ENCODE data around the gene MIOS. TPM values are rescaled to one million over a fixed set of nuclear protein-coding genes. Genes with fewer than 3 reads are reported as not detected.

The MIOS gene
- total RNA-seq, 1 experiment from 2014 or later = 18.6 TPM

DNA sequence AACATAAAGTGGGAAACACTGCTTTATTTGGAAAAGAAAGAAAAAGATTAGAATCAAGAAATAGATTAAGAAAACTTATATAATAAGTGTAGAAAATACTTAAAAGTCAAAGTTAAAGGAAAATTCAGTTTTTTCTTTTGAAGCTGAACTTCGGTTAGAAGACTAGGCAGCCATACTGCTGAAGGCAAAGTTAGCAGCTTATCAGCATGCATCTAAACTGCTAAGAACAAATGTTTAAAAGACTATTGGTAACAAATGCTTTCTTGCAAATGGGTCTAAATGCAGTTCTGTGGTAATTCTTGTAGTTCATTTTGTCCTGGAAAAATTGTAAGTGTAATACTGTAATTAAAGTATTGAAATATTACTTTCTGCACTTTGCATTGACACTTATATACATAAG lies 18.0 kb downstream of the MIOS start:
- CTCF ChIA-PET = no interaction called here

DNA sequence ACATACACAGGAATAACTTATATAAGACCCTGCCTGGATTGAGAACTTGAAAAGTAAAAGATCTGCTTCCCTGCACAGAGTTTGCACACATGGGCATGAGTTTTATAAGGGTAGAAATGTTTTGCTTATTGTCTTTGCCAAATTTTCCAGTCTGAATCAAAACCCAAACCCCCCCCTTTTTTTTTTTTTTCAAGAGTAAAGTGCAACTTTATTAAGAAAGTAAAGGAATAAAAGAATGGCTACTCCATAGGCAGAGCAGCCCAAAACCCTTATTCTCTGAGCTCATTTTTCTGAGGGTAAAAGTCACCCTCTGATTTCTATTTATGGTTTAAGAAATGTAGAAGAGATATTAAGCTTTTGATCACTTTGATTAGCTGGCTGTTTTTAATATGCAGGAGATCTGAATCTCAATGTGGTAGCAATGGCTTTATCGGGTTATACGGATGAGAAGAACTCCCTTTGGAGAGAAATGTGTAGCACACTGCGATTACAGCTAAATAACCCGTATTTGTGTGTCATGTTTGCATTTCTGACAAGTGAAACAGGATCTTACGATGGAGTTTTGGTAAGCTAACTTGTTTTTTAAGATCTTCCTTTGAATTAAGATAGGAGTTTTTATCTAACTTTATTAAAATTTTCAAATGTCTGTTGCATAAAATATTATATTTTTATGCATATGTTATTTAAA lies 18.7 kb downstream of the MIOS start:
- H3K9ac ChIP-seq (ENCODE audit: low read length) = no peak overlapping the region
- ChIA-PET CTCF (interaction anchor here (0.7 kb wide), 1 partner anchor 153 kb away, joined by 4 read pairs; no protein-coding TSS in a partner anchor), POLR2A (ENCODE audit: unreplicated experiment) (no interaction called here)
- no peak overlapping the region for H3K27ac ChIP-seq (ENCODE audit: low read length)
- no peak overlapping the region for H3K4me2 ChIP-seq (ENCODE audit: low read length)
- no peaks in the 10 kb centered on the region for H3K27me3 ChIP-seq (ENCODE audit: low read length)
- no peak for ATAC-seq
- no peaks in the 10 kb centered on the region for H3K79me2 ChIP-seq (ENCODE audit: low read length)
- no peak overlapping the region for H2AFZ ChIP-seq (ENCODE audit: low read length)
- intact Hi-C loops (cut with micrococcal nuclease) = no loop called here
- no peaks in the 10 kb centered on the region for H3F3A ChIP-seq (ENCODE audit: low read length, unreplicated experiment)
- H3K9me2 ChIP-seq (replicated peaks; ENCODE audit: low read length) = no peaks in the 10 kb centered on the region
- DNase-seq = no peak
- no peaks in the 10 kb centered on the region for H4K20me1 ChIP-seq (ENCODE audit: low read length)
- H3K36me3 ChIP-seq (ENCODE audit: low read depth, low read length) = no peaks in the 10 kb centered on the region
- TF ChIP-seq EZH2 (IDR thresholded peaks at IDR 0.05; ENCODE audit: low read length, unreplicated experiment) (no peak), EZH2phosphoT487 (IDR thresholded peaks at IDR 0.05; ENCODE audit: borderline replicate concordance, low read length) (no peak)
- TF ChIP-seq, protein P1, sequence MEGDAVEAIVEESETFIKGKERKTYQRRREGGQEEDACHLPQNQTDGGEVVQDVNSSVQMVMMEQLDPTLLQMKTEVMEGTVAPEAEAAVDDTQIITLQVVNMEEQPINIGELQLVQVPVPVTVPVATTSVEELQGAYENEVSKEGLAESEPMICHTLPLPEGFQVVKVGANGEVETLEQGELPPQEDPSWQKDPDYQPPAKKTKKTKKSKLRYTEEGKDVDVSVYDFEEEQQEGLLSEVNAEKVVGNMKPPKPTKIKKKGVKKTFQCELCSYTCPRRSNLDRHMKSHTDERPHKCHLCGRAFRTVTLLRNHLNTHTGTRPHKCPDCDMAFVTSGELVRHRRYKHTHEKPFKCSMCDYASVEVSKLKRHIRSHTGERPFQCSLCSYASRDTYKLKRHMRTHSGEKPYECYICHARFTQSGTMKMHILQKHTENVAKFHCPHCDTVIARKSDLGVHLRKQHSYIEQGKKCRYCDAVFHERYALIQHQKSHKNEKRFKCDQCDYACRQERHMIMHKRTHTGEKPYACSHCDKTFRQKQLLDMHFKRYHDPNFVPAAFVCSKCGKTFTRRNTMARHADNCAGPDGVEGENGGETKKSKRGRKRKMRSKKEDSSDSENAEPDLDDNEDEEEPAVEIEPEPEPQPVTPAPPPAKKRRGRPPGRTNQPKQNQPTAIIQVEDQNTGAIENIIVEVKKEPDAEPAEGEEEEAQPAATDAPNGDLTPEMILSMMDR (conservative IDR thresholded peaks at IDR 0.05; ENCODE audit: low read depth, low read length) = no peak
- no peaks in the 10 kb centered on the region for H3K4me1 ChIP-seq (ENCODE audit: insufficient read depth, low read length)
- no TSS peak for BruUV-seq (replicated peaks)
- no peaks in the 10 kb centered on the region for H3K9me3 ChIP-seq (ENCODE audit: low read length)
- H3K4me3 ChIP-seq (ENCODE audit: low read length) = no peak overlapping the region

More for the DNA sequence above, 18.0 kb downstream of the MIOS start:
- Histone ChIP-seq H3K9ac (ENCODE audit: low read length) (no peak overlapping the region), H3K9me3 (ENCODE audit: low read length) (no peaks in the 10 kb centered on the region), H3K4me2 (ENCODE audit: low read length) (no peak overlapping the region), H3F3A (ENCODE audit: low read length, unreplicated experiment) (no peaks in the 10 kb centered on the region), H3K79me2 (ENCODE audit: low read length) (no peaks in the 10 kb centered on the region), H3K9me2 (replicated peaks; ENCODE audit: low read length) (no peaks in the 10 kb centered on the region), H3K4me3 (ENCODE audit: low read length) (no peak overlapping the region), H3K27me3 (ENCODE audit: low read length) (no peaks in the 10 kb centered on the region), H3K27ac (ENCODE audit: low read length) (no peak overlapping the region), H3K36me3 (ENCODE audit: low read depth, low read length) (no peaks in the 10 kb centered on the region), H2AFZ (ENCODE audit: low read length) (no peak overlapping the region), H4K20me1 (ENCODE audit: low read length) (no peaks in the 10 kb centered on the region), H3K4me1 (ENCODE audit: insufficient read depth, low read length) (no peaks in the 10 kb centered on the region)
- BruUV-seq (replicated peaks) = no TSS peak
- ATAC-seq (no peak), DNase-seq (no peak)
- TF ChIP-seq, protein P1 (conservative IDR thresholded peaks at IDR 0.05; ENCODE audit: low read depth, low read length) = no peak
- no peak for TF ChIP-seq EZH2phosphoT487 (IDR thresholded peaks at IDR 0.05; ENCODE audit: borderline replicate concordance, low read length)
- no peak for TF ChIP-seq EZH2 (IDR thresholded peaks at IDR 0.05; ENCODE audit: low read length, unreplicated experiment)
- intact Hi-C loops (cut with micrococcal nuclease) = no loop called here
- POLR2A ChIA-PET (ENCODE audit: unreplicated experiment) = no interaction called here

DNA sequence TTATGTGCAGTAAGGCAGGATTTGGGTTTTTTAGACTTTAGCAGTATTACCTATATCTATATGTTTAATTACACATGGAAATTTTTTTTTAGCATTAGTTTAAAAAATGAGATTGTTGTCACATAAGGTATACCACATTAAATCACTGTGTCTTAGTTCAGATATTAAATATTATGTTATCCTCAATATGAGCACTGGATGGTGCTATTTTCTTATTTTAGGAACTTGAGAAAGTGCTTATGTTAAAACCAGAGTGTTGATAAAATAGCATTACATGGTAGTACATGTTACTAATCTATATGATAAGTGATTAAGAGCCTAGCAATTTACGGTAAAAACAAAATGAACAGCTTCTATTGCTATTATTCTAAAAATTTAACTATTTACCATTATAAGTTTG lies 28.8 kb downstream of the MIOS start:
- H3K9me2 ChIP-seq (replicated peaks; ENCODE audit: low read length) = no peaks in the 10 kb centered on the region
- no peak for TF ChIP-seq EZH2 (IDR thresholded peaks at IDR 0.05; ENCODE audit: low read length, unreplicated experiment)
- TF ChIP-seq, protein P1 (conservative IDR thresholded peaks at IDR 0.05; ENCODE audit: low read depth, low read length) = peak; percentile 63
- BruUV-seq (replicated peaks) = no TSS peak
- H3K36me3 ChIP-seq (ENCODE audit: low read depth, low read length) = peaks cover 7% of the 10 kb centered on the region; the same call in 1 of the 2 replicates
- no peaks in the 10 kb centered on the region for H3K4me1 ChIP-seq (ENCODE audit: insufficient read depth, low read length)
- no peak overlapping the region for H2AFZ ChIP-seq (ENCODE audit: low read length)
- H3K27me3 ChIP-seq (ENCODE audit: low read length) = no peaks in the 10 kb centered on the region
- H3K4me3 ChIP-seq (ENCODE audit: low read length) = no peak overlapping the region
- H3K4me2 ChIP-seq (ENCODE audit: low read length) = no peak overlapping the region
- no peak overlapping the region for H3K27ac ChIP-seq (ENCODE audit: low read length)
- ATAC-seq (peak; percentile 61), DNase-seq (peak; percentile 62)
- no peaks in the 10 kb centered on the region for H3K9me3 ChIP-seq (ENCODE audit: low read length)
- intact Hi-C loops (cut with micrococcal nuclease) = loop anchor here (1.0 to 10.0 kb wide), 7 partner anchors 85 to 701 kb away; no protein-coding TSS in a partner anchor
- no peaks in the 10 kb centered on the region for H3K79me2 ChIP-seq (ENCODE audit: low read length)
- H3K9ac ChIP-seq (ENCODE audit: low read length) = no peak overlapping the region
- CTCF ChIA-PET = no interaction called here
- H4K20me1 ChIP-seq (ENCODE audit: low read length) = no peaks in the 10 kb centered on the region
- H3F3A ChIP-seq (ENCODE audit: low read length, unreplicated experiment) = no peaks in the 10 kb centered on the region
- POLR2A ChIA-PET (ENCODE audit: unreplicated experiment) = no interaction called here
